Measurements from ENCODE around the gene KCNQ1.

Gene KCNQ1

DNA sequence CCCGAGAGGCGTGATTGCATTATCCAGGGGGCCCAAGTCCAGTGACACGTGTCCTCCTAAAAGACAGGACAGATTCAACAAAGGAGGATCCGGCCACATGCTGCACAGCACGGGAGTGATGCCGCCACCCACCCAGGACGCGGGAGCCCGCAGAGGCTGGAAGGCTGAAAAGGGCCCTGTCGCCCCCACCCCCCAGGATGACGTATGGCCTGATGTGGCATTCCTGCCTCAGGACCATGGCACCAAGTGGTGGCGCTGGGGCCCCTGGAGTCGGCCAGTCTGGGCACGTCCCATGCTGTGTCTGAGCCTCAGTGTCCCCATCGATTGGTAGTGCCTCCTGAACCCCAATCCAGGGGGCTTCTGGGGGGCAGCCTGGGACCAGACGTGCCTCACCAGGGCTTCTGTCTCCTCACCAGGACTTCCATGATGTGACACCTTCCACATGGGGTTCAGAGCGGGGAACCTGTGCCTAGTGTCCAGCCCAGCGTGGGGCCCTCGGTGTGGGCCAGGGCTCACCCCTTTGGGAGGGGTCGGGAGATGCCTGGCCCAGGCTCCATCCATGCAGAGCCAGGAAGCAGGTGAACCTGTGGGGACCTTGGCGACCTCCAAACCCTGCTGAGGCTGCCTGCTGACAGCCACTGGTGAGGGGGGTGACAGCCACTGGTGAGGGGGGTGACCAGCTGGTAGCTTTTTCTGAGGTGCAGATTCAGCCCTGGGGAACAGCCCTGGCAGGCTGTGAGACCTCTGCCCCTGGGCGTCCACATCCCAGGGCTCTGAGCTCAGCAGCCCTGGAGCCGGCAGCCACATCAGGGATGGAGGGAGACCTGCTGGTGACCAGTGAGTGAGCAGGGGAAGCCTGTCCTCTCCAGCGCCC lies 75.3 kb downstream of the KCNQ1 start:
- no peak for DNase-seq
- TF ChIP-seq GATA1 (IDR thresholded peaks at IDR 0.05; ENCODE audit: low read depth, low read length), result no peak
- TF ChIP-seq POLR2A (IDR thresholded peaks at IDR 0.05; ENCODE audit: low read length), result no peak

DNA sequence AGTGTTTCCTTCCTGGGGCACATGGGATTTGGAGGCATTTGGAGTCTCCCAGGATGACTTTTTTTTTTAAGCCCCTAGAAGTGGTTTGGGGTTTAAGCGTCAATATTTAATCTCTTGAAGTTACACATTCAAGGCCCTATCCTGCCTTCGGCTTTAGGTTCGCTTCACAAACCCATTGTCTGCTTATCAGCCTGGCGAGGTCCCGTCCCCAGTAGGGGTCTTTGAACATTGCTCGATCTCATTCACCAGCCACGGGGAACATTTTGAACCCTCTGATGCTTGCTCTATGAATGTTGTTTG lies 75.9 kb downstream of the KCNQ1 start:
- TF ChIP-seq POLR2A (IDR thresholded peaks at IDR 0.05; ENCODE audit: low read length), result no peak
- no peak for TF ChIP-seq GATA1 (IDR thresholded peaks at IDR 0.05; ENCODE audit: low read depth, low read length)
- no peak for DNase-seq

DNA sequence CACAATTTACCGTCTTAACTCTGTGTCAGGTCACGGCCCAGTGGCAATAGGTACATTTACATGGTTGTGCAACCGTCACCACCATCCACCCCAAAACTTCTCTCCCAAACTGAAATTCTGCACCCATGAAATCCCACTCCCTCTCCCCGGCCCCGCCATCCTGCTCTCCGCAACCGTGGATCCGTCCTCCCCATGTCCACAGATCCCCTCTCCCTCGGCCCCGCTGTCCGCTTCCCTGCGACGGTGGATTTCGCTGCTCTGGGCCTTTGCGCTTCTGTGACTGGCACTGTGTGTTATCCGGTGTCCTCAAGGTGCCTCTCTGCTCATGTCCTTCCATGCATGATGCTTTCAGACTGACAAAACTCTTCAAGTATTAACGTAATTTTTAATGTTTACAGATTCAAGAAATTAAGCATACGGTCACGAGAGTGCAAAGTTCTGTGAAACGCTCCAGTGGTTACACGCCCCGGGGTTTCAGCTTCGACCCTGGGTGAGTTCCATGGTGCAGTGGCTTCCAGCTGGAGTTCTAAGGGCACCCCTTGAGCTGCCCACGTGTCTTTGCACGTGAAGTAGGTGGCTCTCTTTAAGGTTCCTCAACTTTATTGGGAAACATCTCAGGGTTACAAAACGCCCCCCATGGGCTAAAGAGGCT lies 76.4 kb downstream of the KCNQ1 start:
- DNase-seq, result no peak
- TF ChIP-seq POLR2A (IDR thresholded peaks at IDR 0.05; ENCODE audit: low read length), result no peak
- no peak for TF ChIP-seq GATA1 (IDR thresholded peaks at IDR 0.05; ENCODE audit: low read depth, low read length)

DNA sequence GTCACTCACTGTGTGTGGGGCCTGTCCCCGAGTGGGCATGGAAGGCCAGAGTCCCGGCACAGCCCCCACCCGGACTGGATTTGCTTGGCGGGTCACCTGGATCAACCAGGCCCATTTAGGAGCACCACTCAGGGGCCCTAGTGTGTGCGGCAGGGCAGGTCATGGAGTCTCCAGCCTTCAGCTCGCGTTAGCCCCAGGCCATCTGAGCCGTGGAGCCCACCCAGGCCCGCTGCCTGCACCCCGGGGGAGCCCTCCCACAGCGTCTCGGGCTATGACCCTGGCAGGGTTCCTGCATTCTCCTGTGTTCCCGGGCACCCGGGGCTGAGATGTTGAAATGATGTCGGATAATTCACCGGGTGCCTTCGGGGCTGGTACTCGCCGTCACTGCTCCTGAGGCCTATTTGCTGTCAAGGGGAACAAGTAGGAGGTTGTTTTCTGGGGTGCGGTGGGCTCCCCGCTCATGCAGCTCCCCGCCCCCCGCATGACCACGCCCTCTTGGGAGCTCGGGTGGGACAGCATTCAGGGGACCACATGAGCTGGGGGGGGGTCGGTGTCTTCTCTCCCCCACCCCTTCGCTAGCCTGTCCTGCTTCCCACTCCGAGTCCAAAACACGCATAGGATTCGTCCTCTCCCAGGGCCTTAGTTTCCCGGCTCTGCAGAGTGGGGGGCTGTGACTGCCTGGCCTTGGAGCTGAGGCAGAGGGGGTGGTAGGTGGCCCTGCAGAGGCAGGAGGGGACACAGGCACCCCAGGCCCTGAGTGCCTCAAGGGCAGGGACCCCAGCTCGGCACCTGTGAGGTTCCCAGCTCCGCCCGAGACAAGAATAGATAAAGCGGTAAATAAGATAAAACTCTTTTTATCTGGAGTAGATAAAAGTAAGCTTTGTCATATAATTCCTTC lies 77.2 kb downstream of the KCNQ1 start:
- DNase-seq, result no peak
- TF ChIP-seq GATA1 (IDR thresholded peaks at IDR 0.05; ENCODE audit: low read depth, low read length) (no peak), POLR2A (IDR thresholded peaks at IDR 0.05; ENCODE audit: low read length) (no peak)

DNA sequence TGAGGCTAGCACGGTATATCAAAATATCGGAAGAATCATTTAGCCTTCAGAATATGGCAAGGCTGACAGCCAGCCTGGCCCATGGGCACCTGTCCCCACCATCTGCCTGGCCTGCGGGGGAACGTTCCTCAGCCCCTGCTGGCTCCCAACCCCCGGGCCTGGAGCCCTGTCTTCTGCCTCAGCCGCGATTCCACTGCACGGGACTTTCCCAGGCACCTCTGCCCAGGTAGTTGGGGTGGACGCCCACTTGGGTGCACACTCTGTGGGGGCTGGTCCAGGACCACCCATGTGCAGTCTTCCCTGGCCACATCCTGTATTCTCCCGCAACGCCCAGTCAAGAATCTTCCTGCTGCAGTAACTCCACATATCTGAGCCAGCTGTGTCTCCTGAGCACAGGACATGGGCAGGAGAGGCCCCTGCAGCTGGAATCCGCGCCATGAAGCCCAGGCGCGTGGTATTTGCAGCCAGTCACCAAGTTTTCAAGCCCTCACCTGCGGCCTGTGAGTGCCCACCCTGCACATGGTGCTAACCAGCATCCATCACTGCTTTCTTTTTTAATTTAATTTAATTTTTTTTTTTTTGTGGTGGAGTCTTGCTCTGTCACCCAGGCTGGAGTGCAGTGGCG lies 77.9 kb downstream of the KCNQ1 start:
- TF ChIP-seq GATA1 (IDR thresholded peaks at IDR 0.05; ENCODE audit: low read depth, low read length) (no peak), POLR2A (IDR thresholded peaks at IDR 0.05; ENCODE audit: low read length) (no peak)
- DNase-seq, result no peak

DNA sequence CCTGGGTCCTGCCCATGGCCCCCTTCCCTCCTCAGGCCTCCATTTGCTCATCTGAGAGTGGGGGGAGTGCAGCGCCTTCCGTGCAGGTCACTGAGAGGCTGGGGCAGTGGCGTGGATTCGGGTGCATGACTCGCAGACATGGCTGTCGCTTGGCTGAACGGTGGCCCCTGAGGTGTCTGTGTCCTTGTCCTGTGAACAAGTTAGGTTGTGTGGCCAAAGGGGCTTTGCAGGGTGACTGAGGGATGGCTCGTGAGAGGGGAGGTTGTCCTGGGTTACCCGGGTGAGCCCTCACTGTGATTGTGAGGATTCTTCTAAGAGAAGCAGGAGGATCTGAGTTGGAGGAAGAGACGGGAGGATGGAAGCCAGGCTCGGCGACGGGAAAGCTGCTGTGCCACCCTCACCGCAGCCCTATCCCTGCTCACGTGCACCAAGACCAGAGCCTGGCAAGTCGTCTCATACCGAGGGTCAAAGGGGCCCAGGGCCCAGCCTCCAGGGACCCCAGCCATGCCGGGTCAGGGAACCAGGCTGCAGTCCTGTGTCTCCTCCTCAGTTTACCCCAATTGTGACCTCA lies 79.1 kb downstream of the KCNQ1 start:
- no peak for TF ChIP-seq GATA1 (IDR thresholded peaks at IDR 0.05; ENCODE audit: low read depth, low read length)
- TF ChIP-seq POLR2A (IDR thresholded peaks at IDR 0.05; ENCODE audit: low read length), result no peak
- no peak for DNase-seq

DNA sequence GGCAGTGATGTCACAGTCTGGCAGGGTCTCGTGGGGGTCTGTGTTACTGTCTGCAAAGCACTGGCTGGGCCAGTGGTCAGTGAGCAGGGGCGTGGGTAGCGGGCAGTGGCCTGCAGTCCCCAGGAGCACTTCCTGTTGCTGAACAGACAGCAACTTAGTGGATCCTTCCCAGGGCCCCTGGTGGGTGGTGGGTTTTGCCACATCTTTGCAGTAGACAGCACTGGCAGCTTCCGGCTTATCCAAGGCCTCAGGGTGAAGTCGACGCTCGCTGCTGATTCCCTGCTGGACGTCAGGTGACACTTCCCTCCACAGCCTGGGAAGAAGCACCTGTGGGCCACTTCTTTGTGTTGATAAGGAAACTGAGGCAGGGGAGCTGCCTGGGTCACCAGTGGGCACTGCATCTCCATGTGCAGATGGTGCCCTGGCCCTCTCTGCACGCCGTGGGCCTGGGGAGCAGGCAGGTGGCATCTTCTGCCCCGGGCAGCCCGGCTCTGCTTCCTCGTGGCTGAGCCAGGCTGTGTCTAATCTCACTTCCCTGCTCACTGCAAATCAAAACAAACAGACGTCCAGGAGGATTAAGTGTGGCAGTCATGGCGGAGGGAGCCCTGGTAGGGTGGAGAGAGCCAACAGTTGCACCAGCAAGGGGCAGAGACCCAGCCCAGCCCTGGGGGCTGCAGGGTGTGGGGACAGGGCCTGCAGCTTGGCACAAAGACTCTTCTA lies 79.8 kb downstream of the KCNQ1 start:
- DNase-seq, result no peak
- TF ChIP-seq GATA1 (IDR thresholded peaks at IDR 0.05; ENCODE audit: low read depth, low read length) (no peak), POLR2A (IDR thresholded peaks at IDR 0.05; ENCODE audit: low read length) (no peak)

DNA sequence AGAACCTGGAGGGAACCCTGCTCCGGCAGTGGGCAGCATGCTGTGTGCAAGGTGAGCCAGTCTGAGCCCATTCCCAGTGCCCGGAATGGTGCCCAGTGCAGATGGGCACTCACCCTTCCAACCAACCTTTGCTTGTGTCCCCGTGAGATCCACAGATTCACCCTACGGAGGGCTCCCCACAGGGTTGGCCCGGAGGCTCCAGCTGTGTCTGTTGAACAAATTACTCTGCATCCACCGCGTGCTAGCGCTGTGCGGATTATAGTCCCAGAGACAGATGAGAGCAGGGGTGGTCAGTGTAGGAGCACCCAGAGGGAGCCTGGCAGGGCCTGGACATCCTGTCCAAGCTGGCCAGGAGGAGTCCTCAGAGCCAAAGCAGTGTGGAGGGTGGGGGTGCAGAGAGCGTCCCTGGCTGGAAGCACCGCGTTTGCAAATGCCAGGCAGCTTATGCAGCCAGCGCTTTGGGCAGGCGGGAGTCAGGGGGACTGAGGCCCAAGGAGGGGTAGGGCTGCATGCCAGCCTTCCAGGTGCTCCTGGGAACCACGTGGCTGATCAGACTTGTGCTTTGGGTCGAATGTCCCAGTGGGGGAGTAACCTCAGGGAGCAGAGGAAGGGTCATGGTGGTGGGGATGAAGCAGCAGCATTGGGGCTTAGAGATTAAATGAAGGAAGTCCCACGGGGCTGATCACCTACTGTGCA lies 80.5 kb downstream of the KCNQ1 start:
- TF ChIP-seq GATA1 (IDR thresholded peaks at IDR 0.05; ENCODE audit: low read depth, low read length), result no peak
- no peak for TF ChIP-seq POLR2A (IDR thresholded peaks at IDR 0.05; ENCODE audit: low read length)
- DNase-seq, result no peak

DNA sequence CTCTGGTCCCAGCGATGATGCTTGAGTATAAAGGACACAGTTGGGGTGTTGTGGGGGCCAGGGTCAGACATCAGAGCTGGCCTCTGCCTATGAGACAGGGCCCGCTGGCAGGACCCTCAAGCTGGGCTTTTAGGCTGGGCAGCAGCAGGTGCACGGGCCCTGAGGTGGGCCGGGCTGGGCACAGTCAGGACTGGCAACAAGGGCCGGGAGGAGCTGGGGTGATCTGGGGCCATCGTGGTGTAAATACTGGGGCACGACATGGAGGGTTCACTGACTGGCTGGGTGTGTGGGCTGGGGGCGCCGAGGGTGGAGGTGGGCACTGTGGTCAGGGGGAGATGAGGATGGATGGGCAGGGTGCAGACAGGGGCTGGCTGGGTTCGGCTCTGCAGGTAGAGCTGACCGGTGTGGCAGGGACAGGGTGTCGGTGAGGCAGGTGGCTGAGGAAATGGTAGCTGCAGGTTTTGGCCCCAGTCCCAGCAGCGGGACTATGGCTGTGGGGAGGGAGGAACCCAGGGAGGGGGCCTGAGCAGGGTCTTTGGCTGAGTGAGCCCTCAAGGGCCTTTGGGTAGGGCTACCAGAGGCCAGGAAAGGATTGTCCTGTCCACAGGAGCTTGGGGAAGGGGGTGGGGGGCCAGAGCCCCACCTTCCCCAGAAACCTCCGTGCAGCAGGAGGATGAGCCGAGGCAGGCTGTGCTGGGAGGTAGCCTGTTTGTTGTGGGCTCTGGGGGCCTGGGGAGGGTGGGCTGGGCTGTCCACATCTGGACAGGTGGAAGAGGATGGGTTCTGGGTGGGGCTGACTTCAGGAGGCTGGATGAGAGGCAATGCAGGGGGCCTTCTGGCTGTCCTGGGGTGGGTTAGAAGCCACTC lies 81.4 kb downstream of the KCNQ1 start:
- no peak for TF ChIP-seq POLR2A (IDR thresholded peaks at IDR 0.05; ENCODE audit: low read length)
- no peak for TF ChIP-seq GATA1 (IDR thresholded peaks at IDR 0.05; ENCODE audit: low read depth, low read length)
- no peak for DNase-seq

DNA sequence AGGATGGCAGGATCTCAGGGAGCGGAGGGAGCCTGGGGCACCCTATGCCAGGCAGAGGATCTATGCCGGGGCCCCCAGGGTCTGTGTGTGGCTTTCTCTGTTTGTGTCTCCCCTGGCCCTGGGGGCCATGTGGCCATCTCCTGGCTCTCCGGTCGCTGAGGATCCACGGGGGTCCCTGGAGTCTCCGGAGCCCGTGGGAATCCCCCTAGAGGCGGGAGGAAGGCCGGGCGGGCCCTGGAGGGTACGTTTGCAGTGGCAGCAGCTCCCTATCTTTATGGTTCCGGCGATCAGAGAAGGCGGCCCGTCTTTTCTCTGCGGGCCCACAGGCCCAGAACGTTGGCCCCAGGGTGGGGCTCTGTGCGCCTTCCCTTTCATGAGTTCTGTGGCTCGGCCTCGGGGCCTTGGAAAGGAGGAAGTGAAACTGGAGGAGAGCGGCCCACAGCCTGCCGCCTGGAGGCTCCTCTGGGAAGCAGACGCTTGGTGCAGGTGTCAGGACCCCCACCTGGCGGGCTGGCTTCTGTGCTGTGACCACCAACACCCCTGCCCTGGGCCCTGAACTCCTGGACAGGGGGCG lies 82.1 kb downstream of the KCNQ1 start:
- DNase-seq, result no peak
- TF ChIP-seq POLR2A (IDR thresholded peaks at IDR 0.05; ENCODE audit: low read length) (no peak), GATA1 (IDR thresholded peaks at IDR 0.05; ENCODE audit: low read depth, low read length) (no peak)

DNA sequence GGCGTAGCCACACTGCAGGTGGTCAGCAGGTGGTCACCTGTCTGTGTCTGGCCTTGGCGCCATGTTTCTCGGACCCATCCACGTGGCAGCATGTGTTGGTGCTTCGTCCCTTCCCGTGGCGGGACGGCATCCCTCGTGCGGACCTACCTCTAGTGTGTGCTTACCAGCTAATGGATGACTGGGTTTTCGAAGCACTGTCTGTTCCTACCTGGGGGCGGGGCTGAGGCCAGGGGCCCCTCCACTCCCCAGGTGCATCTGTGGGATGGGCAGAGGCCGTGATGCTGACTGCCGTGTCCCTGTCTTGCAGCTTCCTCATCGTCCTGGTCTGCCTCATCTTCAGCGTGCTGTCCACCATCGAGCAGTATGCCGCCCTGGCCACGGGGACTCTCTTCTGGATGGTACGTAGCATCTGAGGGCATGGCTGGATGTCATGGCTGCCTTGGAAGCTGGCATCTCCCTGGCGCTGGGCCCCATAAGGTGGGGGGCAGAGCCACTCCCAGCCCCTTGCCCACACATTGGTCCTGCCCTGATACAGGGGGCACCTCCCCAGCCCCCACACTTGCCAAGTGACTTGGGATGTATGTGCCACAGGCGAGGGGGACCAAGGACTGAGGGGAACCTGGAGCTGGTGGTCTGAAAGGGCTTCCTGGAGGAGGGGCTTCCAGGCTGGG lies 82.9 kb downstream of the KCNQ1 start:
- no peak for DNase-seq
- TF ChIP-seq POLR2A (IDR thresholded peaks at IDR 0.05; ENCODE audit: low read length), result no peak
- no peak for TF ChIP-seq GATA1 (IDR thresholded peaks at IDR 0.05; ENCODE audit: low read depth, low read length)
